ENCODE results near the gene MAP3K14. TPM values are rescaled to one million over a fixed set of nuclear protein-coding genes. Genes with fewer than 3 reads are reported as not detected.

The MAP3K14 gene
- total and polyA plus RNA-seq, 8 donors: 6.1 to 16.4 (median 8.1) TPM

DNA sequence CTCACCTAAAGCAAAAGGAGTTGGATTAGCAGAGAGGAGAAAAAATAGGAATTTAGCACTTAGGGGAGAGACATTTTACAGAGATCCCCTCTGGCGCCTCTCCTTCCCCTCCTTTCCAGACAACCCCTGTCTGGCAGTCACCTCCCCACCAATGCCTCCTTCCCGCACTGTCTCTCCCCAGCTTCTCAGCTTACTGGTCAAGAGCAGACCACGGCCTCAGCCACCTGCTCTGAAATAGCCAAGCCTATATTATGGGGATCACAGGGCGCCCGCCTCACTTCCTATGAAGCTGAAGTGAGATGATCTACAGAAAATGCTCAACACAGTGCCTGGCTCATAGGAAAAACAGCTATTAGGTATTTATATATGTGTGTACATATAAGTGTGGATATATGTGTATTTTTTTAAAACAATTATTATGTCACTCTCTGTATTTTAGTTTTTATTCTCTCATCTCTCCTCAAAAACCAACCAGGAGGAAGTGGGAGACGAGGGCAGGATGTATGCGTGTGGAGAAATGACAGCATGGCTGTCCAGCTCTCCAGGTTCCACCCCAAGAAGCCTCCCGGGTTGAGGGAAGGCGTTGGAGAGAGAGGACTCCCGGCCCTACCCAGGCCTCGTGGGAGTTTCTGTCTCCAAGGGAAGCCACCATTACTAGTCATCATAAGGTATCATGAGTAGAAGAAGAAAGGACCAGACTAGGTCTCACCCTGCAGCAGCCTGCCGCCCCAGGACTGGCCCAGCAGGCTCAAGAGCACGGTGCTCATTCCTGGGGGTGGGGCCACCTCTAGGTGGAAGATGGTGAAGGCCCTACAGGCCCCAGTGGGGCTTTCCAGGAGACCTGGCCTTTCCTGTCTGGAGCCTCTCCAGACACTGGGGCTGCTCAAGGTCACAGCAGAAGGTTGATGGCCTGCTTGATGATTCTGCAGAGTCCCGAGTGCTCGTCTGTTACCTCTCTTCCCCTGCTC is 27.2 kb downstream of the MAP3K14 start:
- WGBS, 2 donors: 66 to 70% methylated on average over 15 of the region's 15 CpGs
- peaks cover 63 to 67% (median 67%) of the 10 kb centered on the region in 3 donors for H3K4me1 ChIP-seq
- H3K36me3 ChIP-seq: peaks cover 0 to 30% (median 7%) of the 10 kb centered on the region in 3 donors
- H3K9me3 ChIP-seq: no peaks in the 10 kb centered on the region
- FAIRE-seq (no peak), ATAC-seq (peak in 2 of 4 donors; percentile 15 to 55), DNase-seq (peak in 1 of 6 donors; percentile 73)
- H3K27ac ChIP-seq: peak overlapping the region; percentile 2 to 52 (median 26)
- H3K4me3 ChIP-seq: no peak overlapping the region
- no peaks in the 10 kb centered on the region for H3K27me3 ChIP-seq
- TF ChIP-seq, protein P1, sequence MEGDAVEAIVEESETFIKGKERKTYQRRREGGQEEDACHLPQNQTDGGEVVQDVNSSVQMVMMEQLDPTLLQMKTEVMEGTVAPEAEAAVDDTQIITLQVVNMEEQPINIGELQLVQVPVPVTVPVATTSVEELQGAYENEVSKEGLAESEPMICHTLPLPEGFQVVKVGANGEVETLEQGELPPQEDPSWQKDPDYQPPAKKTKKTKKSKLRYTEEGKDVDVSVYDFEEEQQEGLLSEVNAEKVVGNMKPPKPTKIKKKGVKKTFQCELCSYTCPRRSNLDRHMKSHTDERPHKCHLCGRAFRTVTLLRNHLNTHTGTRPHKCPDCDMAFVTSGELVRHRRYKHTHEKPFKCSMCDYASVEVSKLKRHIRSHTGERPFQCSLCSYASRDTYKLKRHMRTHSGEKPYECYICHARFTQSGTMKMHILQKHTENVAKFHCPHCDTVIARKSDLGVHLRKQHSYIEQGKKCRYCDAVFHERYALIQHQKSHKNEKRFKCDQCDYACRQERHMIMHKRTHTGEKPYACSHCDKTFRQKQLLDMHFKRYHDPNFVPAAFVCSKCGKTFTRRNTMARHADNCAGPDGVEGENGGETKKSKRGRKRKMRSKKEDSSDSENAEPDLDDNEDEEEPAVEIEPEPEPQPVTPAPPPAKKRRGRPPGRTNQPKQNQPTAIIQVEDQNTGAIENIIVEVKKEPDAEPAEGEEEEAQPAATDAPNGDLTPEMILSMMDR (IDR thresholded peaks at IDR 0.05): no peak
- intact Hi-C loops (cut with DNase I): no loop called here

- intact Hi-C loops (cut with DNase I): no loop called here
- ATAC-seq (peak in 3 of 4 donors; percentile 51 to 61 (median 56)), FAIRE-seq (no peak), DNase-seq (peak in 4 of 6 donors; percentile 47 to 75 (median 66))
- WGBS, 2 donors: 17 to 27% methylated on average over 10 of the region's 10 CpGs
- peaks cover 0 to 37% (median 11%) of the 10 kb centered on the region in 3 donors for H3K36me3 ChIP-seq
- TF ChIP-seq, protein P1 (IDR thresholded peaks at IDR 0.05): no peak
- no peaks in the 10 kb centered on the region for H3K9me3 ChIP-seq
- H3K4me3 ChIP-seq: no peak overlapping the region
- H3K4me1 ChIP-seq: peaks cover 56 to 60% (median 59%) of the 10 kb centered on the region in 3 donors
- H3K27me3 ChIP-seq: no peaks in the 10 kb centered on the region
- peak overlapping the region; percentile 2 to 52 (median 24) for H3K27ac ChIP-seq
Measured at GRCh38 chr17:45288825-45289224, 28.0 kb downstream of the MAP3K14 start.

GRCh38 chr17:45287526-45288500 is 29.0 kb downstream of the MAP3K14 start:
- Histone ChIP-seq H3K27ac (peak overlapping the region in 2 of 4 donors; percentile 5 to 20), H3K9me3 (no peaks in the 10 kb centered on the region), H3K27me3 (no peaks in the 10 kb centered on the region), H3K36me3 (peaks cover 0 to 47% (median 18%) of the 10 kb centered on the region in 3 donors), H3K4me1 (peaks cover 45 to 50% (median 49%) of the 10 kb centered on the region in 3 donors), H3K4me3 (no peak overlapping the region)
- ATAC-seq (peak in 3 of 4 donors; percentile 4 to 34 (median 26)), FAIRE-seq (no peak), DNase-seq (peak in 1 of 6 donors; percentile 22)
- intact Hi-C loops (cut with DNase I): no loop called here
- TF ChIP-seq, protein P1 (IDR thresholded peaks at IDR 0.05): no peak
- WGBS, 2 donors: 46 to 55% methylated on average over 10 of the region's 10 CpGs

DNA sequence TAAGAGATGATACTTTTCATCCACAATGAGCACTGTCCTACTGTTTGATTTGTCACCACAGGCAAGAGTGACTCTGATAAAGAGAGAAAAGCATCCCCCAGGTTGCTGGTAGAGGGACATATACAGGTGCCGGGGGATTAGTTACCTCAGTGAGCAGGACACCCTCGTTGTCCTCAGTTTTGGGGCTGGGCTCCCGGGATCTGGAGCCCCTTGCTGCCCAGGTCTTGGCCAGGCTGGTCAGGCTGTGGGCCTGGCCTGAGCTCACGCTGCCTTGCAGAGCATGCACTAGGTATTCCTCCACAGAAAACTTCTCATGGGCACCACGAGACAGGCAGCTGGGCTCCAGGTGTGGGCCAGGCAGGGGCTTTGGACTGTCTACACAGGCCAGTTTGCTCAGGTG is 30.5 kb downstream of the MAP3K14 start:
- Histone ChIP-seq H3K27me3 (no peaks in the 10 kb centered on the region), H3K4me3 (no peak overlapping the region), H3K4me1 (peaks cover 30 to 36% (median 34%) of the 10 kb centered on the region in 3 donors), H3K36me3 (peaks cover 0 to 50% (median 18%) of the 10 kb centered on the region in 3 donors), H3K9me3 (no peaks in the 10 kb centered on the region), H3K27ac (no peak overlapping the region)
- intact Hi-C loops (cut with DNase I): no loop called here
- no peak for ATAC-seq
- TF ChIP-seq, protein P1 (IDR thresholded peaks at IDR 0.05): no peak
- WGBS, 2 donors: 88 to 89% methylated on average over 5 of the region's 5 CpGs
- no peak for FAIRE-seq
- no peak for DNase-seq
